ENCODE measurements around the gene RDX. TPM values are rescaled to one million over a fixed set of nuclear protein-coding genes. Genes with fewer than 3 reads are reported as not detected.

RDX gene
- total and polyA plus RNA-seq, 2 experiments from 2014 or later = 45.2 to 226 TPM

DNA sequence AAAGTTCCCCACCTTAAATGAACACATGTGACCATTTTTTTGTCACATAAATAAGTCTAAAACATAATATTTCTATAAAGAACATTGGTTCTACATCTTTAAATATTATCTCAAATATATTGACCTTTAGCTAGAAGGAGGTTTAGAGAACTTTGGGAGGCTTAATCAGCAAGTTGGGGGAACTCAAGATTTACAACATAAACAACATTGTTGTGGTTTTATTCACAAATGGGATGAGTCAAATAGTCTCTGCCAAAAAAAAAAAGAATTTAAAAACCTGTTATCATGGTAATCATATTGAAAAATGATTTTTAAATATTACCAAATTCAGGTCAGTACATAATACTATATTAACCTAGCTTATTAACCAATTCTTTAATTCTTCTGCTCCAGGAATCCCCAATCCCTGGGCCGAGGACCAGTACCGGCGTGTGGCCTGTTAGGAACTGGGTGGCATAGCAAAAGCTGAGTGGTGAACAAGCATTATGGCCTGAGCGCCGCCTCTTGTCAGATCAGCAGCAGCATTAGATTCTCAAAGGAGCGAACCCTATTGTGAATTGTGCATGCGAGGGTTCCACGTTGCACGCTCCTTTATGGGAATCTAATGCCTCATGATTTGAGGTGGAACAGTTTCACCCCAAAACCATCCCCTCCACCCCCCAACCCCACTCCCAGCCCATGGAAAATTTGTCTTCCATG, 98.2 kb downstream of the RDX start (continued):
- TF ChIP-seq, protein P1, sequence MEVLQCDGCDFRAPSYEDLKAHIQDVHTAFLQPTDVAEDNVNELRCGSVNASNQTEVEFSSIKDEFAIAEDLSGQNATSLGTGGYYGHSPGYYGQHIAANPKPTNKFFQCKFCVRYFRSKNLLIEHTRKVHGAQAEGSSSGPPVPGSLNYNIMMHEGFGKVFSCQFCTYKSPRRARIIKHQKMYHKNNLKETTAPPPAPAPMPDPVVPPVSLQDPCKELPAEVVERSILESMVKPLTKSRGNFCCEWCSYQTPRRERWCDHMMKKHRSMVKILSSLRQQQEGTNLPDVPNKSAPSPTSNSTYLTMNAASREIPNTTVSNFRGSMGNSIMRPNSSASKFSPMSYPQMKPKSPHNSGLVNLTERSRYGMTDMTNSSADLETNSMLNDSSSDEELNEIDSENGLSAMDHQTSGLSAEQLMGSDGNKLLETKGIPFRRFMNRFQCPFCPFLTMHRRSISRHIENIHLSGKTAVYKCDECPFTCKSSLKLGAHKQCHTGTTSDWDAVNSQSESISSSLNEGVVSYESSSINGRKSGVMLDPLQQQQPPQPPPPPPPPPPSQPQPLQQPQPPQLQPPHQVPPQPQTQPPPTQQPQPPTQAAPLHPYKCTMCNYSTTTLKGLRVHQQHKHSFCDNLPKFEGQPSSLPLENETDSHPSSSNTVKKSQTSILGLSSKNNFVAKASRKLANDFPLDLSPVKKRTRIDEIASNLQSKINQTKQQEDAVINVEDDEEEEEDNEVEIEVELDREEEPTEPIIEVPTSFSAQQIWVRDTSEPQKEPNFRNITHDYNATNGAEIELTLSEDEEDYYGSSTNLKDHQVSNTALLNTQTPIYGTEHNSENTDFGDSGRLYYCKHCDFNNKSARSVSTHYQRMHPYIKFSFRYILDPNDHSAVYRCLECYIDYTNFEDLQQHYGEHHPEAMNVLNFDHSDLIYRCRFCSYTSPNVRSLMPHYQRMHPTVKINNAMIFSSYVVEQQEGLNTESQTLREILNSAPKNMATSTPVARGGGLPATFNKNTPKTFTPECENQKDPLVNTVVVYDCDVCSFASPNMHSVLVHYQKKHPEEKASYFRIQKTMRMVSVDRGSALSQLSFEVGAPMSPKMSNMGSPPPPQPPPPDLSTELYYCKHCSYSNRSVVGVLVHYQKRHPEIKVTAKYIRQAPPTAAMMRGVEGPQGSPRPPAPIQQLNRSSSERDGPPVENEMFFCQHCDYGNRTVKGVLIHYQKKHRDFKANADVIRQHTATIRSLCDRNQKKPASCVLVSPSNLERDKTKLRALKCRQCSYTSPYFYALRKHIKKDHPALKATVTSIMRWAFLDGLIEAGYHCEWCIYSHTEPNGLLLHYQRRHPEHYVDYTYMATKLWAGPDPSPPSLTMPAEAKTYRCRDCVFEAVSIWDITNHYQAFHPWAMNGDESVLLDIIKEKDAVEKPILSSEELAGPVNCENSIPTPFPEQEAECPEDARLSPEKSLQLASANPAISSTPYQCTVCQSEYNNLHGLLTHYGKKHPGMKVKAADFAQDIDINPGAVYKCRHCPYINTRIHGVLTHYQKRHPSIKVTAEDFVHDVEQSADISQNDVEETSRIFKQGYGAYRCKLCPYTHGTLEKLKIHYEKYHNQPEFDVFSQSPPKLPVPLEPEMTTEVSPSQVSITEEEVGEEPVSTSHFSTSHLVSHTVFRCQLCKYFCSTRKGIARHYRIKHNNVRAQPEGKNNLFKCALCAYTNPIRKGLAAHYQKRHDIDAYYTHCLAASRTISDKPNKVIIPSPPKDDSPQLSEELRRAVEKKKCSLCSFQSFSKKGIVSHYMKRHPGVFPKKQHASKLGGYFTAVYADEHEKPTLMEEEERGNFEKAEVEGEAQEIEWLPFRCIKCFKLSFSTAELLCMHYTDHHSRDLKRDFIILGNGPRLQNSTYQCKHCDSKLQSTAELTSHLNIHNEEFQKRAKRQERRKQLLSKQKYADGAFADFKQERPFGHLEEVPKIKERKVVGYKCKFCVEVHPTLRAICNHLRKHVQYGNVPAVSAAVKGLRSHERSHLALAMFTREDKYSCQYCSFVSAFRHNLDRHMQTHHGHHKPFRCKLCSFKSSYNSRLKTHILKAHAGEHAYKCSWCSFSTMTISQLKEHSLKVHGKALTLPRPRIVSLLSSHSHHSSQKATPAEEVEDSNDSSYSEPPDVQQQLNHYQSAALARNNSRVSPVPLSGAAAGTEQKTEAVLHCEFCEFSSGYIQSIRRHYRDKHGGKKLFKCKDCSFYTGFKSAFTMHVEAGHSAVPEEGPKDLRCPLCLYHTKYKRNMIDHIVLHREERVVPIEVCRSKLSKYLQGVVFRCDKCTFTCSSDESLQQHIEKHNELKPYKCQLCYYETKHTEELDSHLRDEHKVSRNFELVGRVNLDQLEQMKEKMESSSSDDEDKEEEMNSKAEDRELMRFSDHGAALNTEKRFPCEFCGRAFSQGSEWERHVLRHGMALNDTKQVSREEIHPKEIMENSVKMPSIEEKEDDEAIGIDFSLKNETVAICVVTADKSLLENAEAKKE (CRISPR knock-in tag; IDR thresholded peaks at IDR 0.05) = no peak
- TF ChIP-seq EZH2phosphoT487 (IDR thresholded peaks at IDR 0.05; ENCODE audit: unreplicated experiment) = no peak

DNA sequence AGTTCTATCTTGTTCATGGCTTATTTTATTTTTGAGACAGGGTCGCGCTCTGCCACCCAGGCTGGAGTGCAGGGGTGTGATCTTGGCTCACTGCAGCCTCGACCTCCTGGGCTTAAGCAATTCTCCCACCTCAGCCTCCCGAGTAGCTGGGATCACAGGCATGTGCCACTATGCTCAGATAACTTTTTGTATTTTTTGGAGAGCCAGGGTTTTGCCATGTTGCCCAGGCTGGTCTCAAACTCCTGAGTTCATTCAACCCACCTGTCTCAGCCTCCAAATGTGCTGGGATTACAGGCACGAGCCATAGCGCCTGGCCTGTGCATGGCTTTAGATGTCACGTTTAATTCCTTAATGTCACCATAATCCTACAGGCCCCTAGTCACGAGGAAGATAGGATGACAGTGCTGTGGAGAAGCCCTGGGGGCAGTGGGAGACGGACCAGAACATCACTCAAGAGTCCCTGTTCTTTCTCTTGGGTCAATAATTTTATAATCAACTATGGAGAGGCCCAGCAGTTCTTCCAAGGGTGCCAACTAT, 99.5 kb downstream of the RDX start:
- Mint-ChIP-seq H3K9me3 (no peaks in the 10 kb centered on the region; the same call in 2 of the 3 replicates), H3K4me1 (peaks cover 14% of the 10 kb centered on the region), H3K36me3 (ENCODE audit: low read depth) (no peaks in the 10 kb centered on the region), H3K4me3 (no peak overlapping the region), H3K27me3 (ENCODE audit: insufficient read depth, low read depth, poor library complexity) (no peaks in the 10 kb centered on the region), H3K27ac (no peak overlapping the region)
- no peak for ATAC-seq
- no peak for DNase-seq (ENCODE audit: low spot score)
- Histone ChIP-seq H3F3A (replicated peaks; ENCODE audit: low read depth) (no peaks in the 10 kb centered on the region), H3K4me1 (ENCODE audit: insufficient read depth) (peaks cover 12% of the 10 kb centered on the region), H3K9me2 (ENCODE audit: insufficient read depth) (no peaks in the 10 kb centered on the region), H4K20me1 (replicated peaks; ENCODE audit: insufficient read depth) (no peaks in the 10 kb centered on the region), H3K79me2 (replicated peaks; ENCODE audit: insufficient read depth) (no peaks in the 10 kb centered on the region), H2AFZ (no peak overlapping the region), H3K4me2 (no peak overlapping the region), H3K27me3 (ENCODE audit: insufficient read depth) (no peaks in the 10 kb centered on the region), H3K27ac (ENCODE audit: low read depth) (no peak overlapping the region), H3K4me3 (no peak overlapping the region), H3K36me3 (ENCODE audit: insufficient read depth) (no peaks in the 10 kb centered on the region)
- TF ChIP-seq, protein P2, sequence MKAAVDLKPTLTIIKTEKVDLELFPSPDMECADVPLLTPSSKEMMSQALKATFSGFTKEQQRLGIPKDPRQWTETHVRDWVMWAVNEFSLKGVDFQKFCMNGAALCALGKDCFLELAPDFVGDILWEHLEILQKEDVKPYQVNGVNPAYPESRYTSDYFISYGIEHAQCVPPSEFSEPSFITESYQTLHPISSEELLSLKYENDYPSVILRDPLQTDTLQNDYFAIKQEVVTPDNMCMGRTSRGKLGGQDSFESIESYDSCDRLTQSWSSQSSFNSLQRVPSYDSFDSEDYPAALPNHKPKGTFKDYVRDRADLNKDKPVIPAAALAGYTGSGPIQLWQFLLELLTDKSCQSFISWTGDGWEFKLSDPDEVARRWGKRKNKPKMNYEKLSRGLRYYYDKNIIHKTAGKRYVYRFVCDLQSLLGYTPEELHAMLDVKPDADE (IDR thresholded peaks at IDR 0.05) = no peak
- TF ChIP-seq ZNF331 (CRISPR knock-in tag; IDR thresholded peaks at IDR 0.05; ENCODE audit: low read depth) = no peak

All from GM23338 (cell line).